HepG2 (cell line): ENCODE results near the gene TTK. TPM values are rescaled to one million over a fixed set of nuclear protein-coding genes. Genes with fewer than 3 reads are reported as not detected.

ENCODE experiments used
- AGO2 ChIP-seq: fragments of 200-400 bp; formaldehyde crosslinking; optimal IDR thresholded peaks from 2 replicates; pipeline ENCODE3; 2017; ENCODE audit warnings: mild to moderate bottlenecking, low read depth, low read length, moderate library complexity
- AHDC1 ChIP-seq: sonication (generic); formaldehyde crosslinking; IDR thresholded peaks from 2 replicates; pipeline ENCODE4 v1.5.1; 2020; ENCODE audit warnings: mild to moderate bottlenecking, missing genetic modification reagents, borderline replicate concordance
- ARNT ChIP-seq: fragments of 450-650 bp; IDR thresholded peaks from 2 replicates; pipeline ENCODE4 v1.6.1; 2017
- ATF7-NPFF ChIP-seq: sonication (generic); formaldehyde crosslinking; IDR thresholded peaks from 2 replicates; pipeline ENCODE4 v1.8.1; 2023; ENCODE audit warnings: mild to moderate bottlenecking, low read depth, missing genetic modification reagents, moderate library complexity
- CEBPZ ChIP-seq: IDR thresholded peaks from 2 replicates; pipeline ENCODE4 v1.6.1; 2012; ENCODE audit warnings: low read length, improper control_type of control experiment
- NFRKB ChIP-seq: fragments of 450-650 bp; IDR thresholded peaks from 2 replicates; pipeline ENCODE4 v1.6.1; 2017
- PATZ1 ChIP-seq: sonication (generic); formaldehyde crosslinking; IDR thresholded peaks from 2 replicates; pipeline ENCODE4 v1.4.0; 2020; ENCODE audit warnings: missing genetic modification reagents
- ZBTB33 ChIP-seq: sonication (generic); formaldehyde crosslinking; IDR thresholded peaks from 2 replicates; pipeline ENCODE4 v1.4.0; 2020; ENCODE audit warnings: missing genetic modification reagents
- ZKSCAN1 ChIP-seq: fragments of 150-350 bp; IDR thresholded peaks from 2 replicates; pipeline ENCODE4 v1.6.1; 2014; ENCODE audit warnings: low read length
- ZNF160 ChIP-seq: sonication (generic); formaldehyde crosslinking; IDR thresholded peaks from 2 replicates; pipeline ENCODE4 v1.8.0; 2022; ENCODE audit warnings: mild to moderate bottlenecking, inconsistent platforms, missing genetic modification reagents
- ZNF446 ChIP-seq: sonication (generic); formaldehyde crosslinking; IDR thresholded peaks from 2 replicates; pipeline ENCODE4 v1.5.0; 2020; ENCODE audit warnings: mild to moderate bottlenecking, missing genetic modification reagents
- ZNF460 ChIP-seq: sonication (generic); formaldehyde crosslinking; IDR thresholded peaks from 2 replicates; pipeline ENCODE4 v1.5.1; 2020; ENCODE audit warnings: missing genetic modification reagents, mild to moderate bottlenecking, borderline replicate concordance
- ZNF549 ChIP-seq: sonication (generic); formaldehyde crosslinking; IDR thresholded peaks from 2 replicates; pipeline ENCODE4 v1.5.0; 2020; ENCODE audit warnings: missing genetic modification reagents
- ZNF772 ChIP-seq: sonication (generic); formaldehyde crosslinking; IDR thresholded peaks from 2 replicates; pipeline ENCODE4 v1.5.0; 2020; ENCODE audit warnings: mild to moderate bottlenecking, missing genetic modification reagents
- polyA plus RNA-seq, 8 experiments: library from polyadenylated mRNA; depleted of rRNA in 3 of 8; stranded (reverse) in 7 of 8; unstranded in 1 of 8; fragments of >200 nt; fragmentation: Illumina TruSeq in 4 of 8; extraction: Trizol in 4 of 8; gene quantifications; 2 replicates each; pipeline versions ENCODE4 v1.2.1 to v1.2.3, GENCODE V29; 2011 to 2016; ENCODE audit warnings: low read depth in 4 of 8, missing spikeins in 1 of 8, mixed read lengths in 1 of 8; ENCODE audit not compliant: insufficient read depth in 1 of 8
- total RNA-seq, 5 experiments: library from RNA; depleted of rRNA; stranded (reverse); fragments of >200 nt; fragmentation: Illumina TruSeq; extraction: Trizol; gene quantifications; 2 replicates each; pipeline ENCODE4 v1.2.3, GENCODE V29; 2016; ENCODE audit warnings: low read depth in 1 of 5

TTK gene
- total and polyA plus RNA-seq, 2 of the 13 experiments (the other 11 are each of a cell fraction or from before 2014, with no cell fraction given), result 8.6 to 33.2 TPM

GRCh38 chr6:80004173-80005072 lies at the start of gene TTK (continued):
- TF ChIP-seq ZBTB33 (no peak), ZNF446 (CRISPR knock-in tag) (no peak), ZNF460 (no peak), AHDC1 (CRISPR knock-in tag) (no peak), ARNT (no peak), ATF7-NPFF (CRISPR knock-in tag) (0 out of 2 replicates have a peak, but pooled peaks have one; percentile 43), NFRKB (no peak), ZNF772 (CRISPR knock-in tag) (no peak), ZKSCAN1 (no peak), AGO2 (no peak), PATZ1 (peak; percentile 17), ZNF549 (CRISPR knock-in tag) (no peak), CEBPZ (no peak), ZNF160 (no peak)
